ENCODE measurements around the gene ENKD1. TPM values are rescaled to one million over a fixed set of nuclear protein-coding genes. Genes with fewer than 3 reads are reported as not detected.

The ENKD1 gene
- total RNA-seq, 2 donors from 2014 or later: 9.2 to 12.3 TPM

- DNase-seq (ENCODE audit: low spot score): no peak
Measured at GRCh38 chr16:67657751-67658518, 8.6 kb downstream of the ENKD1 start.

GRCh38 chr16:67657017-67657608, 9.4 kb downstream of the ENKD1 start:
- peaks cover 0 to 33% of the 10 kb centered on the region in 2 donors for H3K4me1 ChIP-seq
- no peaks in the 10 kb centered on the region for H3K36me3 ChIP-seq
- no peak for DNase-seq (ENCODE audit: low spot score)

More at GRCh38 chr16:67657751-67658518, 8.6 kb downstream of the ENKD1 start:
- Histone ChIP-seq H3K4me3 (no peak overlapping the region), H3K9me3 (no peaks in the 10 kb centered on the region), H3K27ac (no peak overlapping the region), H3K36me3 (no peaks in the 10 kb centered on the region), H3K4me1 (peaks cover 0 to 30% of the 10 kb centered on the region in 2 donors), H3K27me3 (peaks cover 5 to 7% of the 10 kb centered on the region in 2 donors)
- TF ChIP-seq CTCF (IDR thresholded peaks at IDR 0.05): no peak

GRCh38 chr16:67656344-67657016, 10.1 kb downstream of the ENKD1 start:
- H3K4me1 ChIP-seq: peaks cover 0 to 32% of the 10 kb centered on the region in 2 donors
- H3K27me3 ChIP-seq: peaks cover 5 to 7% of the 10 kb centered on the region in 2 donors
- no peaks in the 10 kb centered on the region for H3K36me3 ChIP-seq
- TF ChIP-seq CTCF (IDR thresholded peaks at IDR 0.05): no peak
- no peak overlapping the region for H3K27ac ChIP-seq
- no peak for DNase-seq (ENCODE audit: low spot score)
- no peaks in the 10 kb centered on the region for H3K9me3 ChIP-seq
- H3K4me3 ChIP-seq: no peak overlapping the region

More at GRCh38 chr16:67657017-67657608, 9.4 kb downstream of the ENKD1 start:
- Histone ChIP-seq H3K27ac (no peak overlapping the region), H3K9me3 (no peaks in the 10 kb centered on the region), H3K27me3 (peaks cover 5 to 7% of the 10 kb centered on the region in 2 donors), H3K4me3 (no peak overlapping the region)
- TF ChIP-seq CTCF (IDR thresholded peaks at IDR 0.05): no peak

GRCh38 chr16:67655363-67655762, 11.2 kb downstream of the ENKD1 start:
- Histone ChIP-seq H3K27me3 (peaks cover 5 to 7% of the 10 kb centered on the region in 2 donors), H3K4me1 (peaks cover 0 to 25% of the 10 kb centered on the region in 2 donors), H3K9me3 (no peaks in the 10 kb centered on the region), H3K27ac (no peak overlapping the region), H3K4me3 (no peak overlapping the region), H3K36me3 (no peaks in the 10 kb centered on the region)
- DNase-seq (ENCODE audit: low spot score): no peak
- no peak for TF ChIP-seq CTCF (IDR thresholded peaks at IDR 0.05)

GRCh38 chr16:67654403-67654911, 12.1 kb downstream of the ENKD1 start:
- Histone ChIP-seq H3K4me1 (peaks cover 0 to 25% of the 10 kb centered on the region in 2 donors), H3K9me3 (no peaks in the 10 kb centered on the region), H3K27ac (no peak overlapping the region), H3K27me3 (peaks cover 5 to 10% of the 10 kb centered on the region in 2 donors), H3K4me3 (no peak overlapping the region), H3K36me3 (no peaks in the 10 kb centered on the region)
- DNase-seq (ENCODE audit: low spot score): no peak
- TF ChIP-seq CTCF (IDR thresholded peaks at IDR 0.05): no peak
